WI38 (cell line): ENCODE measurements around the gene FAM120B.

Source experiments
- H3K4me3 ChIP-seq: 2 replicates; pipeline ENCODE4 v1.5.1; 2011; ENCODE audit warnings: low read depth, mild to moderate bottlenecking, control low read depth, low read length
- TF ChIP-seq, protein P1 (sequence below): IDR thresholded peaks from 2 replicates; pipeline ENCODE4 v1.5.1; 2012; ENCODE audit warnings: low read depth, mild to moderate bottlenecking, control low read depth, low read length

Gene FAM120B

DNA sequence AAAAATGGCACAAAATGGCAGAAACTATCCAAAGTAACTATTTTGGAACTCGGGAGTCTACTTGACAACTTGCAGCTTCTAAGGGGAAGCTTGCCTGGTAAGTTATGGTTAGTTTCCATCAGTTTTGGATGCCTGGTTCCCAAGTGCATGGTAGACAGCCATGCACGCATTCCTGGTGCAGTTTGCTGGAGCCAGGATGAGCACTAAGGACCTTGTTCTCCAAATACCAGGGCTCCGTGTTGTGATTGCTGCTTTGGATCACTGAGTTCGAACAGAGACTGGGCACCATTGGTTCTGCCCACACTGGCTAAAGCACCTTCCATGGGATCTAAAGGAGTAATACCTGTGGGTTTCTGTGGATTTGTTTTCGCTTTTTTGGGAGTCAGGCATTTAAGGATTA lies 103.7 kb downstream of the FAM120B start:
- TF ChIP-seq, protein P1, sequence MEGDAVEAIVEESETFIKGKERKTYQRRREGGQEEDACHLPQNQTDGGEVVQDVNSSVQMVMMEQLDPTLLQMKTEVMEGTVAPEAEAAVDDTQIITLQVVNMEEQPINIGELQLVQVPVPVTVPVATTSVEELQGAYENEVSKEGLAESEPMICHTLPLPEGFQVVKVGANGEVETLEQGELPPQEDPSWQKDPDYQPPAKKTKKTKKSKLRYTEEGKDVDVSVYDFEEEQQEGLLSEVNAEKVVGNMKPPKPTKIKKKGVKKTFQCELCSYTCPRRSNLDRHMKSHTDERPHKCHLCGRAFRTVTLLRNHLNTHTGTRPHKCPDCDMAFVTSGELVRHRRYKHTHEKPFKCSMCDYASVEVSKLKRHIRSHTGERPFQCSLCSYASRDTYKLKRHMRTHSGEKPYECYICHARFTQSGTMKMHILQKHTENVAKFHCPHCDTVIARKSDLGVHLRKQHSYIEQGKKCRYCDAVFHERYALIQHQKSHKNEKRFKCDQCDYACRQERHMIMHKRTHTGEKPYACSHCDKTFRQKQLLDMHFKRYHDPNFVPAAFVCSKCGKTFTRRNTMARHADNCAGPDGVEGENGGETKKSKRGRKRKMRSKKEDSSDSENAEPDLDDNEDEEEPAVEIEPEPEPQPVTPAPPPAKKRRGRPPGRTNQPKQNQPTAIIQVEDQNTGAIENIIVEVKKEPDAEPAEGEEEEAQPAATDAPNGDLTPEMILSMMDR, result no peak
- H3K4me3 ChIP-seq, result no peak overlapping the region

DNA sequence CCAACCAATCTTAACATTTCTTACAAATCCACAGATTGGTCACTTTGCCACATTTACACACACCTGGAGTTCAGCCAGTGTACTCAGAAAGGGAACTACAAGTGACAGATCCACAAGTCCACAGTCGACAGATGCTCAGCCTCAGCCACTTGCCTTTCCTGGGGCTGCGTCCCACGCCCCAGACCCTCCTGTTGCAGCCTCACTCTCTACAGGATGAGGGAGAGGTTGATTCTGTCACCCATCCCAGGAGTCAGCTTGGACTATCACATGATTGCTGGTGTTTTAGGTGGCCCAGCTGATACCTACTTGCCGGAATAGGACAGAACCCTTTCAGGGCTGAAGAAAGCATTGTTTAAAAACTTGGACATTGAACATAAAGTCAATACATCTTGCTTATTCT lies 108.8 kb downstream of the FAM120B start:
- H3K4me3 ChIP-seq, result no peak overlapping the region
- TF ChIP-seq, protein P1, result no peak

DNA sequence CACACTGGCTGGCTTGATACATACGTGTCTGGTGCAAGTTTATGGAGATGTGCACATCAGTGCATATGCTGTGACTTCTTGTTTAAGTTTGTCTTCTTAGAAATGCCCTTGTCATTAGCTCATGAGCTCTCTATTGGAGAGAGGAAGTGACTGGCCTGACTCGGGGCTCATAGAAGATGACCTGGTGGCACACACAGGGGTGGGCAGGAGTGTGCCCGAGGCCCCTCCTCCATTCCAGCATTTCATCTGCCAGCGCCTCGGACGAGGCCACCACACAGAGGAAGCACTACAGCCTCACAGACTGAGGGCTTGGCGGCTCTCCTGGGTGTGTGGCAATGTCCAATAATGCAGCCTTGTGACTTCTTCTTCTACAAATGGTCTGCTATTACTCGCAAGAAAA lies 109.7 kb downstream of the FAM120B start:
- no peak overlapping the region for H3K4me3 ChIP-seq
- TF ChIP-seq, protein P1, result no peak

DNA sequence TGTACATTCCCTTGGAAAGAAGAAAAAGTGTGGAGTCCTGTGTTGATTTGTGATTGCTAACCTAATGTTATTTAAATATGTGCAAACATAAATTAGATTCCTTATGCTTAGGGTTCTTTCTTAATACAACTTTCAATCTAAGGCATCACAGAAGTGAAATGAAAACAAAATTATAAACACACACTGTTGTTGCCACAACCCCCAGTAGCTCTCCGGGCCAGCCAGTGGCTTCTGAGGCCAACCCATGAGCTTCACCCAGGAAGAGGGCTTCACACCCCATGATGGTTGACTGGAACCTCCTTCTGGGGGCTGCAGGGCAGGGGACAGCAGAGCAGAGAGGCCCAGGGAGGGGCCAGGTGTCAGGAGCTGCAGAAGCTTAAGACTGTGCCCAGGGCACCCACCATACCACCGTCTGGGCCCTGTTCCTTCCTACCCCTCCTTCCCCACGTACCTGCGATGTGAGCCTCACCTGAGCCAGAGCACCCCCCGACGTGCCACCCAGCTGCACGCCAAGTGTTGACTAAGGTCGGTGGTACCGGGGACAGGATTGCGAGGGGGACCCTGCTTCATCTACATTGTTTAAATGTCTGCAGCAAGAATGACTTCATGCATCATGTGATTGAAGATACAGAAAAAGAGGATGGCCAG lies 110.5 kb downstream of the FAM120B start:
- TF ChIP-seq, protein P1, result no peak
- H3K4me3 ChIP-seq, result no peak overlapping the region

DNA sequence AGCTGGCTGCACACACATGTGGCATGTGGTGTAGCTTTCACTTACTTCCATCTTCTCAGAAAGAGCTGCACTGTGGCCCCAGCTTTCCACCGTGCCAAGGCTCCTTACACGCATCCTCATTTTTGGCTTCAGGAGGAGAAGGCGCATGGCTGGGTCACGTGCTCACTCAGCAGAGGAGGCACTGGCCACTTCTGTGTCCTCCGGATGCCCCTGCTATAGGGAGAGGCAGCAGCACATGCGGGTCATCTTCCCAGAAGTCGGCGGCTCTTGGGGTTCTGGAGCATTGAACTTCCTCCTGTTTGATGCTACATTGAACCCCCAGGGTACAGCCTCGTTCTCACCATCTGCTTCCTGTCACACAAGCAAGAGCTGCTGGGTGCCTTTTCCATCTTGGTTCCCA lies 111.3 kb downstream of the FAM120B start:
- H3K4me3 ChIP-seq, result no peak overlapping the region
- TF ChIP-seq, protein P1, result no peak

DNA sequence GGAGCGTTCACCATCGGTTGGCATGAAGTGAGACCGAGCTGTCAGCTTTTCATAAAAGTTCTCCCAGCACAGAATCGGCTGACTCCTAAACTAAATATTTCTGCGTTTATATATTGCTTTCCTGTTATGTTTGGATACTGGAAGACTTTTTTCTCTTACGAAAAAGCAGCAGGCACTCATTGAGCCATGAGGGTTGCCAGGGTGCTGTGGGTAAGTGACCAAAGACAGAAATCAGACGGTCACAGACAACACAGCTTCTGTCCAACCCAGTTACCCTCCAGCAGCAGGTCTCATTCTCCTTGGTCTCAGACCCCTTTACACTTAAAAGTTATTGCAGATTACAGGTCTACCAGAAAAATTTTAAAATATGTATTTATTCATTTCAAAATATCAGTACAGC lies 113.7 kb downstream of the FAM120B start:
- H3K4me3 ChIP-seq, result no peak overlapping the region
- TF ChIP-seq, protein P1, result no peak

DNA sequence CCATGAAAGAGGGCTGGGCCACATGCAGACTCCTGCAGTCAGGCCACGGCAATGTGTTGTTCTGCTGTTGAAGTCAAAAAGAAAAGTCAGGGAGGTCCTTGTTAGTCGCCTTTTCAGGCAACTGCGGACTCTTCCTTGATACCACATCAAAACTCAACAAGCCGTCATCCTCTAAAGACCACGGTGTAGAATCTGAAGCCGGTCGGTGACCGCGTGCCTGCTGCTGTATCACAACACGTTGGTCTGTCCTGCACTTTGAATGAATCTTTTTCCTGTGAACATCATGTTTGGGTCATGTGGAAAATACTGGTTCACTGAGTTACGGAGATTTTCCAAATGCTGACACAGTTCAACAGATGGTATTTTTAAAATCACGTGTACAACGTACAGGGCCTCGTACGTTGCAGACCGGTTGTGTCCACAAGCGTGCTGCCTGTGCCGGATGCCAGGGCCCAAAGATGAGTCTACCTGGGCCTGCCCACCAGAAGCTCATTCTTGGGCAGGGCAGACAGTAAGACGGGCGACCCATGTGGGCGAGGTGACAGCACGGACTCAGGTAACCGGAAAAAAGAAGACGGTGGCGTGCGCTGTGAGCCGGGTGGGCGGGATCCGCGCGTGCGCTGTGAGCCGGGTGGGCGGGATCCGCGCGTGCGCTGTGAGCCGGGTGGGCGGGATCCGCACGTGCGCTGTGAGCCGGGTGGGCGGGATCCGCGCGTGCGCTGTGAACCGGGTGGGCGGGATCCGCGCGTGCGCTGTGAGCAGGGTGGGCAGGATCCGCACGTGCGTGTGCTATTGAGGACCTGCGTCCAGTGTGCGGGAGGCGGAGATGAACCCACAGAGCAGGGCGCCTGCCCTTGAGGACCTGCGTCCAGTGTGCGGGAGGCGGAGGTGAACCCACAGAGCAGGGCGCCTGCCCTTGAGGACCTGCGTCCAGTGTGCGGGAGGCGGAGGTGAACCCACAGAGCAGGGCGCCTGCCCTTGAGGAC lies 114.5 kb downstream of the FAM120B start:
- H3K4me3 ChIP-seq, result no peak overlapping the region
- TF ChIP-seq, protein P1, result no peak
